GM19395 (cell line): ENCODE measurements around the gene GORASP1.

ENCODE experiments used
- ATAC-seq: cut with Tn5 transposase; IDR thresholded peaks from one replicate; pipeline ENCODE4 v1.9.1; 2021; ENCODE audit warnings: mild to moderate bottlenecking, moderate library complexity; ENCODE audit not compliant: unreplicated experiment

The GORASP1 gene

GRCh38 chr3:39103791-39104552, 3.5 kb downstream of the GORASP1 start:
- no peak for ATAC-seq

DNA sequence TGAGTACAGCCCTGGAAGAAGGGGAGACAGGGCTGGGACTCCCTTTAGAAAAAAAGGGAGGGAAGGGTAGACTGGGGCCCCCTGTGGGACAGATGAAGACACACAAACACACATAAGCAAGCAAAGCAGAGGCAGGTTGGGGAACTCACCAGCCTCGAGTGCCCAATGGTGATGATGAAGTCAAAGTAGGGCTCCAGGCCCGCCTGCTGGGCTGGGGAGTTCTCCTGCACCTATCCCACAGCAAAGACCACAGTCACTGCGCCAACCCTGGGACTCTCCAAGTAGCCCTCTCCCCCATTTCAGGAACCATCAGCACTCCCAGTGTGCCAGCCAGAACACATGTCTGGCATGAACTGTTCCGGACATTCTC, 4.1 kb downstream of the GORASP1 start:
- no peak for ATAC-seq

DNA sequence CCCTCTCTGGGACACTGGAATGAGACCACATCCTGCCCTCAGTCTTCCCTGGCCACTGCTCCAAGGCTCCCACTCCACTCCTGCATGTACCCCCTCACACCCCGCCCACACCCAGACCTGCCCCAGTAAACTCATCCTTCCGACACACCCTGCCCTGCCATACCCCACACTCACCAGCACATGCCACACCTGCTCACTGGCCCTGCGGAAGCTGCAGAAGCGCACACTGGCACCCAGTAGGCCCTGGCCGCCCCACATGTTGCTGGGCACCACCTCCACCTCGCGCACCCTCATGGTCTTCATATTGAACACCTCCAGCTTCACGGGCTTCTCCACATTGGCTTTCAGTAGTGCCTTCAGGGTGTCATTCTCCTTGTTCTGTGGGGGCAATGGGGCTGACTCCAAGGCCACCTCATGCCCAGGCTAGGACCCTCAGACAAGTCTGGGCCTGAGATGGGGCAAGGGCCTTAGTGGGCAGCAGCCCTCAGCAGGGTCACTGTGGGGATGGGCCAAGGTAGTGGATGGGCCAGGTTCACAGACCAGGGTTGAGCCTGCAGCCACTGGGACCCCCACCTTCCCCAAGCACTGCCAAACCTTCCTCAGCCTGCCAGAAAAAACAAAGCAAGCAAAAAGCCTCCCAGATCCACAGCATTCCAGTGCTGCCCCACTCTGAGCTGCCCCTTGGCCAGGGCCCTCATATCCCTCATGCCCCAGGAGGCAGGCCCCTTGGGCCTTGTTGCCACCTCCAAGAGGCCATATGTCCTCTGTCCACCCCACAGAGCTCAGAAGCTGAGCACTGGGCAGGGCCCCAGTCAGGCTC, 4.7 kb downstream of the GORASP1 start:
- ATAC-seq, result no peak

GRCh38 chr3:39101022-39101689, 6.3 kb downstream of the GORASP1 start:
- peak; percentile 71 for ATAC-seq

DNA sequence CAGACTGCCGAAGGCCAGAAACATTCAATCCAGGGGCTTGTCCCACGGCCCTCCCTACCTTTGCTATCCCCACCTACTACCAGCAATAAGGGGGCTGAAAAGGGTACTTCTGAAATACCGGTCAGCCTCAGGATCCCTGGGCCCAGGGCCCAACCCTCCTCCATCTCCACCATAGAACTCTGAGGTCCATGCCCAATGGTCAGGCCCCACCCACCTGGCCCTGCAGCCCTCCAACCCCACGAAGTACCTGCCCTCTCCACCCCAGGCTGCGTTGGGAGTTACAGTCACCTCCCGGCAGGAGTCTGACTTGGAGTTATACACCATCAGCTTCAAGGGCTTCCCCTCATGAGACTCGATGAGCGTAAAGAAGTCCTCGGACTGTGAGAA, 6.9 kb downstream of the GORASP1 start:
- no peak for ATAC-seq

GRCh38 chr3:39099738-39100499, 7.5 kb downstream of the GORASP1 start:
- ATAC-seq, result no peak

DNA sequence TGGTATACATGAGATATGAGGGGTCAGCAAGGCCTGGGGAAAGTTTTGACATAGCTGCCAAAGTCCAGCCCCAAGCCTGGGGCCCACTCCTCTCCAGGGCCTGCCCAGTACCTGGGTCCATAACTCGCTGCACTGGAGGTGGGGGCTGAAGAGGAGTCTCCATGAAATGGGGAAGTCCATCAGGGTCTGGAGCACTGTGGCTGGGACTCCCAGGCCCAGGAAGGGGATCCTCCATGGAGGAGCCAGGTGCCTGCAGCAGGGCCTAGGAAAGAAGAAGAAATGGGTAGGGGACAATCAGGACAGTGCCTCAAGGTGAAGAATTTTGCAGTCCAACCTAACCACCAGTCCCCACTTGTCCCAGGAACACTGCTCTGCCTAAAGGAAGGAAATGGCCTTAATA, 8.2 kb downstream of the GORASP1 start:
- ATAC-seq, result no peak

- no peak for ATAC-seq
Observed at GRCh38 chr3:39098473-39099000, 8.9 kb downstream of the GORASP1 start.

- no peak for ATAC-seq
Observed at GRCh38 chr3:39097716-39098472, 9.5 kb downstream of the GORASP1 start.

GRCh38 chr3:39096775-39097174, 10.7 kb downstream of the GORASP1 start:
- no peak for ATAC-seq

DNA sequence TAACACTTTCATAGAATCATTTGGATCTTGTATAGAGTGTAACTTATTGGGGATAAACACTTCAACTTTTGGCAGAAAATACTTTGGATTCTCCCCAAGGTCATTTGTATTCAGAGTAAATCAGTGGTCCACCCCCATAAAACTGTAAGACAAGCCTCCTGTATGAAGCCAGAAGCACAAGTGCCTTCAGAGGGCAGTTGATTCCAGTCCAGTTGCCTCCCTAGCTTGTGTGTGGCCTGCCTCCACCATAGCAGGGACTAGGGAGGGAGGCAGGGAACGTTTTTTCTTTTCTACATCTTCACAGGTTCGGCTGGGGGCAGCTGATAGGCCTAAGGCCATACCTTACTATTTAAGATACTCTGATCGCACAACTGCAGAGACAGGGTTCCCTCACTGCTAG, 11.6 kb downstream of the GORASP1 start:
- ATAC-seq, result no peak

DNA sequence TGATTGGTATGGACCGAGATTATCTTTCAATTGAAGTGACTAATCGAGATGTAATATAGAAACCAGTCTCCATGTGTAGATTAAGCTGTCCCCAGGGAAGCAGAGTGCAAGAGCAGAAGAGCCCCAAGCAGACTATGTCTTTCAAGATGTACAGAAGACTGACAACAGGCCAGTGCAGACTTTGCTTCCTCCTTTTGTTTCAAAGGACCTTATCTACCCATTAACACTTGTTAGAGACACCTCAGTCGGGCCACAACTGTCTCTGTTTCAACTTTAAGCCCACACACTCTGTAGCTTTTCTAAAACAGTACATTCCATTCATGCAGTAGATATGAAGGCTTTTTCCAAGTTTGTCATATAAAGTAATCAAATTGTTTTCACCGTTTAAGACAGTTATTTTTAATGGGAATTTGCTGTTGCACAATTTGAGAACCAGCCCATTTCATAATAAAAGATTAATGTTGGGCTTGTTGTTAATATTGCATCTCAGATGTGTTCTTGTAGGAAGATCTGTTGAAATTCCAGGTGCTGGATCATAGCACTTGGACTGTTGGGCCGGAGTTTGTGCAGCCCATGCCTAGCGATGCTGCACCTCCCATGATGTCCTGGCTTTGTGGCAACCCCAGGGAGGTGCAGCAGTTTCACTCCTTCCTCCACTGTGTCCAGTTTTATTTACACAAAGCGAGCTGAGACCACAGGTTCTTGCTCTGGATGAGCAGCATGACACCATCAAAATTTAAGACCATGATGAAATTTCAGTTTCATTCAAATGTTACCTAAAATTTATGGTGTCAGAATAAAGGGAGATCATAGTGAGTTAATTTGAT, 12.4 kb downstream of the GORASP1 start:
- ATAC-seq, result no peak

- ATAC-seq, result no peak
Observed at GRCh38 chr3:39090922-39091321, 16.5 kb downstream of the GORASP1 start.

DNA sequence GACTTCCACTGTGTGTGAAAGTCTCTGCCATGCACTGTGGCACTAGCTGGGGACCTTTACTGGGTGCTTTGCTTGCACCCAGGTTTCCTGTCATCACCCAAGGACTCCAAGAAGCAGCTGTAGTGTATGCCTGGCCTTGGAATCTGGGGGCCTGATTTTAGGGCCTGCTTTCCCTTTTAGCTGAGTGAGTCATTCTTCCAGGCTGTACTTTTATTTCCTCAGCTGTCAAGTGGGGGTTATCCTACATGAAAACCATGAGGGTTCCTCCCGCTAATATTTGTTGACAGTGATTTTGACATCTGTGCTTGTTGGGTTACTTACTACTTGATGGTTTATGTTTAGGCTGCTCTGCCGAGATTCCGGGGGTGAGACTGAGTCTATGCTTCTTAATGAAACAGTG, 18.5 kb downstream of the GORASP1 start:
- no peak for ATAC-seq

DNA sequence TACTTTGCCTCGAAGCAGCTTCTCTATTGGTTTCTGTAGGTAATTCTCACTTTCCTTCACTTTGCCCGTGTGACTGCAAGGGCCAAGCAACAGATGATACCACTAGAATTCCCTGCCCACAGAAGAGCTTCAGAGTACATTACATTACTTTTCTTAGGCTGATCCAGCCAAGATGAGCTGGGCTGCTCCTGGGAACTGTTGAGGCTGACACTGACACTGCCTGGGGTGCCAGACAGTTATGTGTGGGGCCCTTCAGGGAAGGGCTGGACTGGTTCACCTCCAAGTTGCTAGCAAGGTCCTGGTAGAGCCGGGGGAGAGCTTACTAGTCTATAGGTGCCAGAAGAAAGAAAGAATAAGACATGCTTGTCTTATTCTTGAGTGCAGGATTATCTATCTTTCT, 19.0 kb downstream of the GORASP1 start:
- no peak for ATAC-seq

DNA sequence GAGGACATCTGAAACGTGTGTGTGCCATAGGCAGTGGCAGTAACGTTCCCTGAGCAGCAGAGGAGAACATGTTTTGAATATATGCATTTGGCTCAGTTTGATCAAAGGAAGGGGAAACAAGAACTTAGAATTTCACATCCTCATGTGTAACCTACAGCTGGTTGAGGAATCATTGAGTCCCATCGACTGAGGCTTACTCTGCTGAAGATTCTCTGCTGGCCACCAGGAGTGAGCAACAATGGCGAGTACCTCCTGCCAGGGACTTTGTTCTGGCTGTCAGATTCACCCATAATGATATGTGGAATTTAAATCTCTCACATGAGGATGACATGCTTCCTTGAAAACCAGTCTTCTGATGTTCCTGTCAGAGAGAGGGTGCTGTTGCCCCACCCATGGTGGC, 21.3 kb downstream of the GORASP1 start:
- peak; percentile 75 for ATAC-seq

- ATAC-seq, result no peak
Observed at GRCh38 chr3:39082666-39083313, 24.6 kb downstream of the GORASP1 start.

DNA sequence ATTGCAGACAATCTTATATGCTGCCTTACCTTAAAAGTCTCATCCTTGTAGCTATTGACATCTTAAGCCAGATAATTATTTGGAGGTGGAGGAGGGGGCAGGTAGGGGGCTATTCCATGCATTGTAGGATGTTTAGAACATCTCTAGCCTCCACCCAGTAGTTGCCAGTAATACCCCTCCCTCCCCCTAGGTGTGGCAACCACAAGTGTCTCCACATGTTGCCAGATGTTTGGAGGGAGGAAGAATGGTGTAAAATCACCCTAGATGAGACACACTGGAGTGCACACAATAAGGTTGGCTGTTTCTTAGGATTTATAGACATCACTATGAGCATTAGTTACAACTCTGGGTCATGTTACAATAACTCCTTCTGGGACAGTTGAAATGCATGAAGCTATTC, 27.4 kb downstream of the GORASP1 start:
- ATAC-seq, result no peak

DNA sequence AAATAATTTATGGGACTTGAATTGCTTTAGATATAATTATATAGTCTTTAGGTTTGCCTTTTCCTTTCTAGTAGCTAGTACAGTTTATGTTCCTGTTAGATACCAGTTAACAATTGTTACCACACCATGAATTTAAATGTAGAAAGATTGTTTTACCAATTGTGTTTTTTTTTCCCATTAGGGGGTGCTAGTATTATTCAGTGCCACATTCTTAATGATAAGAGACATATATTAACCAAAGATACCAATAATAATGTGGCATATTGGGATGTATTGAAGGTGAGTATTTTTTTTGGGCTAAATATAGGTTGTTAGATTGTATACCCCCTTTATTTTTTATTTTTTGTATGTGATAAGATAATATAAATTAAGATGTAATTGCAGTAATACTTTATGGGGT, 27.9 kb downstream of the GORASP1 start:
- ATAC-seq, result no peak
